Renal cortex interstitium (tissue), 11 donors: Measurements from ENCODE around the gene TMEM225. TPM values are rescaled to one million over a fixed set of nuclear protein-coding genes. Genes with fewer than 3 reads are reported as not detected.

ENCODE experiments used
- DNase-seq, 11 donors: peaks; one replicate each; pipeline ENCODE4 v3.0.0-alpha.2; 2013; ENCODE audit warnings: low read depth in 9 of 11, low spot score in 4 of 11; ENCODE audit errors: extremely low read depth in 1 of 11
- polyA plus RNA-seq, 3 donors: library from polyadenylated mRNA; unstranded; fragments of 120-200 nt; gene quantifications; one replicate each; pipeline ENCODE4 v1.2.1, GENCODE V29; 2013; ENCODE audit not compliant: insufficient read length in 3 of 3

Gene TMEM225
- polyA plus RNA-seq, 3 donors: not detected

DNA sequence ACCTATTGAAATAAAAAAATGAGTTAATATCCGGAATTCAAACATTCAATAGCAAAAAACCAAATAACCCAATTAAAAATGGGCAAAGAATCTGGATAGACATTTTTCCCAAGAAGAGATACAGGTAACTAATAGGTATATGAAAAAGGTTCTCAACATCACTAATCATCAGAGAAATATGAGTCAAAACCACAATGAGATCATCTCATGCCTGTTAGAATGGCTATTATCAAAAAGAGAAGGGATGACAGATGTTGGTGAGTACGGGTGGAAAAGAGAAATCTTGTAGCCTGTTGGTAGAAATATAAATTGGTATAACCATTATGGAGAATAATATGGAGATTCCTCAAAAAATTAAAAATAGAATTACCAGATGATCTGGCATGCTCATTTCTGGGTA is 52.4 kb downstream of the TMEM225 start:
- DNase-seq: no peak

Other genes starting within 250 kb of the TMEM225 start
- gene SCN3B, start 231.0 kb downstream of the TMEM225 start, polyA plus RNA-seq: 1 to 10 TPM; 1.3 to 2.5 (median 1.7) TPM
- gene ZNF202, start 144.0 kb downstream of the TMEM225 start, polyA plus RNA-seq: 10 to 100 TPM; 17.4 to 22.1 (median 18.1) TPM
- gene OR6X1, start 131.2 kb downstream of the TMEM225 start, polyA plus RNA-seq: not detected
- gene OR6M1, start 79.3 kb downstream of the TMEM225 start, polyA plus RNA-seq: not detected
- under 1 TPM in 1 of 3 donors, not detected in 2; 0.05 TPM for gene OR8D4, start 16.5 kb upstream of the TMEM225 start, polyA plus RNA-seq
- gene OR4D5, start 53.9 kb upstream of the TMEM225 start, polyA plus RNA-seq: not detected
- gene OR6T1, start 58.2 kb upstream of the TMEM225 start, polyA plus RNA-seq: under 1 TPM in 1 of 3 donors, not detected in 2; 0.09 TPM
- gene OR10S1, start 92.1 kb upstream of the TMEM225 start, polyA plus RNA-seq: not detected
- not detected for gene OR10G6, start 109.5 kb upstream of the TMEM225 start, polyA plus RNA-seq
- not detected for gene OR10G4, start 127.3 kb upstream of the TMEM225 start, polyA plus RNA-seq
- gene OR10G9, start 137.3 kb upstream of the TMEM225 start, polyA plus RNA-seq: not detected
- not detected for gene OR10G8, start 141.1 kb upstream of the TMEM225 start, polyA plus RNA-seq
- gene OR10G7, start 155.7 kb upstream of the TMEM225 start, polyA plus RNA-seq: not detected
- gene VWA5A, start 229.8 kb upstream of the TMEM225 start, polyA plus RNA-seq: 10 to 100 TPM; 12.0 to 14.7 (median 12.8) TPM